NCI-H2171 treated with DMSO at 0.1 percent for 48 hours (cell line): Measurements from ENCODE around the gene MAD2L2.
A peak's percentile ranks its signal among the peaks of the same experiment; 100 is the strongest.

Source experiments
- DNase-seq: peaks from one replicate; lab custom pipeline; 2025; lab: John Stamatoyannopoulos, UW

MAD2L2 gene

GRCh38 chr1:11681071-11681771 is at the start of gene MAD2L2:
TSS of gene MAD2L2 (minus strand) at chr1:11681148. CDS start at chr1:11680601, 547 bp downstream.
- DNase-seq, result peak; percentile 80

- DNase-seq, result no peak
Measured at GRCh38 chr1:11730429-11730891, 49.5 kb upstream of the MAD2L2 start.

- DNase-seq, result no peak
Measured at GRCh38 chr1:11729498-11730428, 48.8 kb upstream of the MAD2L2 start.

- no peak for DNase-seq
Measured at GRCh38 chr1:11729155-11729497, 48.2 kb upstream of the MAD2L2 start.

GRCh38 chr1:11728126-11728806 is 47.3 kb upstream of the MAD2L2 start:
- DNase-seq, result no peak

GRCh38 chr1:11727119-11727518 is 46.2 kb upstream of the MAD2L2 start:
- no peak for DNase-seq

- DNase-seq, result no peak
Measured at GRCh38 chr1:11725616-11726015, 44.7 kb upstream of the MAD2L2 start.

- DNase-seq, result no peak
Measured at GRCh38 chr1:11722538-11722937, 41.6 kb upstream of the MAD2L2 start.

- DNase-seq, result no peak
Measured at GRCh38 chr1:11721311-11721710, 40.4 kb upstream of the MAD2L2 start.

GRCh38 chr1:11720525-11720924 is 39.6 kb upstream of the MAD2L2 start:
- DNase-seq, result no peak

GRCh38 chr1:11720033-11720376 is 39.1 kb upstream of the MAD2L2 start:
- DNase-seq, result no peak

GRCh38 chr1:11719313-11720032 is 38.5 kb upstream of the MAD2L2 start:
- DNase-seq, result peak; percentile 83

- peak; percentile 86 for DNase-seq
Measured at GRCh38 chr1:11714831-11715575, 34.1 kb upstream of the MAD2L2 start.

- DNase-seq, result no peak
Measured at GRCh38 chr1:11713095-11713494, 32.1 kb upstream of the MAD2L2 start.

- no peak for DNase-seq
Measured at GRCh38 chr1:11712285-11712684, 31.3 kb upstream of the MAD2L2 start.

- no peak for DNase-seq
Measured at GRCh38 chr1:11711490-11711889, 30.5 kb upstream of the MAD2L2 start.

GRCh38 chr1:11708554-11709350 is 27.8 kb upstream of the MAD2L2 start:
- DNase-seq, result no peak

GRCh38 chr1:11707621-11708276 is 26.8 kb upstream of the MAD2L2 start:
- DNase-seq, result peak; percentile 97

GRCh38 chr1:11706292-11706691 is 25.3 kb upstream of the MAD2L2 start:
- DNase-seq, result no peak

GRCh38 chr1:11705596-11705995 is 24.6 kb upstream of the MAD2L2 start:
- no peak for DNase-seq
